H1 (cell line): ENCODE data around the gene NAT9. TPM values are rescaled to one million over a fixed set of nuclear protein-coding genes. Genes with fewer than 3 reads are reported as not detected.

Source experiments
- BRCA1 ChIP-seq: IDR thresholded peaks from 2 replicates; pipeline ENCODE4 v1.6.1; 2012; ENCODE audit warnings: low read depth, low read length, improper control_type of control experiment
- CBX8 ChIP-seq: fragments of 300-800, 300-1000 bp; sonication (generic); IDR thresholded peaks from 2 replicates; pipeline ENCODE4 v1.7.1; 2016; ENCODE audit warnings: low read depth, low read length, borderline replicate concordance
- CHD2 ChIP-seq: IDR thresholded peaks from 2 replicates; pipeline ENCODE4 v1.6.1; 2012; ENCODE audit warnings: low read length, improper control_type of control experiment
- CREB1 ChIP-seq: IDR thresholded peaks from 2 replicates; pipeline ENCODE4 v1.6.1; 2012; ENCODE audit warnings: inconsistent platforms
- EP300 ChIP-seq, 2 experiments: IDR thresholded peaks; 1 replicate in 1 of 2; 2 replicates in 1 of 2; pipeline ENCODE4 v1.6.1; 2011 to 2012; ENCODE audit warnings: low read depth in 2 of 2, low read length in 2 of 2, mild to moderate bottlenecking in 2 of 2, borderline replicate concordance in 1 of 2, inconsistent platforms in 1 of 2, moderate library complexity in 1 of 2
- GABPA ChIP-seq: IDR thresholded peaks from 2 replicates; pipeline ENCODE4 v1.6.1; 2011; ENCODE audit warnings: mild to moderate bottlenecking, low read length, moderate library complexity, borderline replicate concordance; ENCODE audit not compliant: insufficient read depth
- KDM4A ChIP-seq: IDR thresholded peaks from one replicate; pipeline ENCODE4 v1.7.1; 2012; ENCODE audit warnings: low read depth, mild to moderate bottlenecking, moderate library complexity, low read length, inconsistent platforms; ENCODE audit not compliant: severe bottlenecking
- POU5F1 ChIP-seq: IDR thresholded peaks from 2 replicates; pipeline ENCODE4 v1.6.1; 2011; ENCODE audit warnings: low read depth, mild to moderate bottlenecking, low read length, moderate library complexity
- RAD21 ChIP-seq, 2 experiments: IDR thresholded peaks in 1 of 2; conservative IDR thresholded peaks in 1 of 2; 2 replicates each; pipeline ENCODE4 v1.6.1; 2011; ENCODE audit warnings: low read depth in 2 of 2, low read length in 2 of 2, improper control_type of control experiment in 1 of 2, inconsistent platforms in 1 of 2, mild to moderate bottlenecking in 1 of 2, moderate library complexity in 1 of 2
- RFX5 ChIP-seq: IDR thresholded peaks from 2 replicates; pipeline ENCODE4 v1.6.1; 2011; ENCODE audit warnings: low read depth, low read length, improper control_type of control experiment, borderline replicate concordance
- RNF2 ChIP-seq: fragments of 200-900, 300-1000 bp; sonication (generic); IDR thresholded peaks from 2 replicates; pipeline ENCODE4 v1.7.1; 2016; ENCODE audit warnings: borderline replicate concordance, low read depth, mild to moderate bottlenecking, antibody characterized with exemption, low read length; ENCODE audit not compliant: poor library complexity, severe bottlenecking; ENCODE audit errors: missing control alignments
- RXRA ChIP-seq: IDR thresholded peaks from 2 replicates; pipeline ENCODE4 v1.6.1; 2011; ENCODE audit warnings: low read depth, mild to moderate bottlenecking, low read length, moderate library complexity; ENCODE audit not compliant: insufficient read depth
- SP1 ChIP-seq: IDR thresholded peaks from 2 replicates; pipeline ENCODE4 v1.6.1; 2011; ENCODE audit warnings: low read depth, low read length
- SP4 ChIP-seq: IDR thresholded peaks from 2 replicates; pipeline ENCODE4 v1.6.1; 2012; ENCODE audit warnings: low read length, inconsistent platforms
- TAF1 ChIP-seq: IDR thresholded peaks from 2 replicates; pipeline ENCODE4 v1.6.1; 2011; ENCODE audit warnings: mild to moderate bottlenecking, low read depth, low read length
- polyA plus RNA-seq, 7 experiments: library from polyadenylated mRNA; depleted of rRNA in 3 of 7; stranded (reverse) in 5 of 7; unstranded in 2 of 7; fragments of >200 nt in 5 of 7; fragments of 200-250 nt in 2 of 7; gene quantifications; 1 replicate in 5 of 7; 2 replicates in 1 of 7; 4 replicates in 1 of 7; pipeline versions ENCODE4 v1.2.1 to v1.2.3, GENCODE V29; 2011 to 2013; ENCODE audit warnings: missing spikeins in 2 of 7, mixed read lengths in 2 of 7
- total RNA-seq: library from RNA; stranded (reverse); fragmentation: NEBNext Ultra II Directional; extraction: Animal tissue kit (Norgen Biotek cat#: 25700); gene quantifications from 2 replicates; pipeline ENCODE4 v1.2.1, GENCODE V29; 2021
- TF ChIP-seq, protein P1 (sequence below): IDR thresholded peaks from 2 replicates; pipeline ENCODE4 v1.6.1; 2012; ENCODE audit warnings: low read length, inconsistent platforms
- TF ChIP-seq, protein P2 (sequence below), 3 experiments: IDR thresholded peaks; 1 replicate in 2 of 3; 2 replicates in 1 of 3; pipeline versions ENCODE4 v1.5.1 to v1.6.1; 2011; ENCODE audit warnings: low read length in 3 of 3, mild to moderate bottlenecking in 3 of 3, inconsistent platforms in 2 of 3, low read depth in 1 of 3, moderate library complexity in 1 of 3; ENCODE audit not compliant: insufficient read depth in 1 of 3; ENCODE audit errors: control extremely low read depth in 1 of 3
- TF ChIP-seq, protein P3 (sequence below): IDR thresholded peaks from 2 replicates; pipeline ENCODE4 v1.6.1; 2012; ENCODE audit warnings: inconsistent platforms

NAT9 gene
- total and polyA plus RNA-seq, 2 of the 8 experiments (the other 6 are each of a cell fraction or from before 2014, with no cell fraction given): 32.3 to 42.7 TPM

DNA sequence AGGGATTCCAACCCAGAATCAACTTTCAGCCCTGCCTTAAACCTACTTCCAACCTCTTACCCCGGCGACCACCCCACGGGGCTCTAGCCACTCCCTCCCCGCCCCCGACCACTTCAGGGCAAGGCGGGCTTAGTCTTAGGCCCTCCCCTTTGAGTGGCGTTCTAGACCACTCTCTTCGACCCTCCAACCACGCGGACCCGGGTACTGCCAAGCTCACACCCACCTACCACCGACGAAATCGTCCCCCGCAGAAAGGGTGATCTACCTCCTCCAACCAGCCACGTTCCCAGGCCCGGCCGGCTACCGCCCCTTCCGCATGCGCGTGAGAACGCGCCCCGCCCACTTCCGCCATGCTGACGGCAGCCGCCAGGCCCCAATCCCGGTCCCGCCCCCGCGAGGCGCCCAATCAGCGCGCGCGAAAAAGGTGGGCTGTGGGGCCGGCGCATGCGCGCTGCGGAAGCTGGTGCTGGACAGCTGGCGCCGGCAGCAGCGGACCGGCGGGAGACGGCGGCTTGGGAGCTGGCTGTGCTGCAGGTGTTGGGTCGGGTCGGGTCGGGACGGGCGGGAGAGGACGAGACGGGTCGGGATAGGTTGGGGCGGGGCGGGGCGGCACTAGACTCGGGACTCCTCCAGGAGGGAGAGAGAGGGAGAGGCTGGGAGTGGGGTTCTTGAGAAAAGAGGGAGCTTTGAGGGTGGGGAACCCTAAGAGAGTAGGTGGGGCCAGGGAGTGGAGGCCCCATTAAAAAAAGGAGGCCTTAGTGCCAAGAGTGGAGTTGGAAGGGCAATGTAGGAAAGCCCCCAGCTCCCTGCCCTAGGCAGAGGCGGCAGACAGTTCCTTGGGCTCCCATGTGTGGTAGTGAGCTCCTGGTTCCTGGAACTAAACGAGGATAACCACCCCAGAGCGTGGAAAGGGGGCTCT is at the start of gene NAT9 (continued):
- TF ChIP-seq CBX8 (no peak), SP1 (peak; percentile 76), SP4 (peak; percentile 91; the same call in 1 of the 2 replicates), CHD2 (no peak; the same call in 1 of the 2 replicates), RFX5 (no peak), GABPA (peak; percentile 68; the same call in 1 of the 2 replicates), RAD21 (IDR thresholded peaks at IDR 0.05 in 1 of 2, conservative IDR thresholded peaks at IDR 0.05 in 1 of 2; ENCODE audit: low read depth in 2 of 2, low read length in 2 of 2) (no peak), RNF2 (no peak), KDM4A (no peak), RXRA (no peak), POU5F1 (no peak), BRCA1 (no peak), CREB1 (peak; percentile 77; the same call in 1 of the 2 replicates), TAF1 (peak; percentile 48; the same call in 1 of the 2 replicates), EP300 (IDR thresholded peaks at IDR 0.05; ENCODE audit: borderline replicate concordance in 1 of 2, low read depth in 2 of 2, low read length in 2 of 2) (no peak)
- TF ChIP-seq, protein P1, sequence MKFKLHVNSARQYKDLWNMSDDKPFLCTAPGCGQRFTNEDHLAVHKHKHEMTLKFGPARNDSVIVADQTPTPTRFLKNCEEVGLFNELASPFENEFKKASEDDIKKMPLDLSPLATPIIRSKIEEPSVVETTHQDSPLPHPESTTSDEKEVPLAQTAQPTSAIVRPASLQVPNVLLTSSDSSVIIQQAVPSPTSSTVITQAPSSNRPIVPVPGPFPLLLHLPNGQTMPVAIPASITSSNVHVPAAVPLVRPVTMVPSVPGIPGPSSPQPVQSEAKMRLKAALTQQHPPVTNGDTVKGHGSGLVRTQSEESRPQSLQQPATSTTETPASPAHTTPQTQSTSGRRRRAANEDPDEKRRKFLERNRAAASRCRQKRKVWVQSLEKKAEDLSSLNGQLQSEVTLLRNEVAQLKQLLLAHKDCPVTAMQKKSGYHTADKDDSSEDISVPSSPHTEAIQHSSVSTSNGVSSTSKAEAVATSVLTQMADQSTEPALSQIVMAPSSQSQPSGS: no peak
- TF ChIP-seq, protein P2, sequence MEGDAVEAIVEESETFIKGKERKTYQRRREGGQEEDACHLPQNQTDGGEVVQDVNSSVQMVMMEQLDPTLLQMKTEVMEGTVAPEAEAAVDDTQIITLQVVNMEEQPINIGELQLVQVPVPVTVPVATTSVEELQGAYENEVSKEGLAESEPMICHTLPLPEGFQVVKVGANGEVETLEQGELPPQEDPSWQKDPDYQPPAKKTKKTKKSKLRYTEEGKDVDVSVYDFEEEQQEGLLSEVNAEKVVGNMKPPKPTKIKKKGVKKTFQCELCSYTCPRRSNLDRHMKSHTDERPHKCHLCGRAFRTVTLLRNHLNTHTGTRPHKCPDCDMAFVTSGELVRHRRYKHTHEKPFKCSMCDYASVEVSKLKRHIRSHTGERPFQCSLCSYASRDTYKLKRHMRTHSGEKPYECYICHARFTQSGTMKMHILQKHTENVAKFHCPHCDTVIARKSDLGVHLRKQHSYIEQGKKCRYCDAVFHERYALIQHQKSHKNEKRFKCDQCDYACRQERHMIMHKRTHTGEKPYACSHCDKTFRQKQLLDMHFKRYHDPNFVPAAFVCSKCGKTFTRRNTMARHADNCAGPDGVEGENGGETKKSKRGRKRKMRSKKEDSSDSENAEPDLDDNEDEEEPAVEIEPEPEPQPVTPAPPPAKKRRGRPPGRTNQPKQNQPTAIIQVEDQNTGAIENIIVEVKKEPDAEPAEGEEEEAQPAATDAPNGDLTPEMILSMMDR (IDR thresholded peaks at IDR 0.05; ENCODE audit: control extremely low read depth in 1 of 3, insufficient read depth in 1 of 3, low read depth in 1 of 3, low read length in 3 of 3): no peak
- TF ChIP-seq, protein P3, sequence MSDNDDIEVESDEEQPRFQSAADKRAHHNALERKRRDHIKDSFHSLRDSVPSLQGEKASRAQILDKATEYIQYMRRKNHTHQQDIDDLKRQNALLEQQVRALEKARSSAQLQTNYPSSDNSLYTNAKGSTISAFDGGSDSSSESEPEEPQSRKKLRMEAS: peak; percentile 88
